CD14-positive monocyte (primary cell): ENCODE measurements around the gene AAGAB. TPM values are rescaled to one million over a fixed set of nuclear protein-coding genes. Genes with fewer than 3 reads are reported as not detected.

Source experiments
- DNase-seq, 3 donors: peaks; one replicate each; pipeline ENCODE4 v3.0.0-alpha.2; 2011 to 2022
- H2AFZ ChIP-seq: 2 replicates; pipeline ENCODE4 v1.6.0; 2012; ENCODE audit warnings: mild to moderate bottlenecking, low read depth, low read length, inconsistent platforms; ENCODE audit not compliant: insufficient read depth, poor library complexity, severe bottlenecking
- H3K27ac ChIP-seq, 2 donors: 1 replicate in 1 of 2; 2 replicates in 1 of 2; pipeline ENCODE4 v1.5.1; 2012 to 2013; ENCODE audit warnings: low read length in 2 of 2, control low read depth in 1 of 2, inconsistent platforms in 1 of 2, low read depth in 1 of 2, mild to moderate bottlenecking in 1 of 2
- H3K27me3 ChIP-seq, 2 donors: one replicate each; pipeline versions ENCODE4 v1.6.0 to v1.6.1; 2011 to 2013; ENCODE audit warnings: low read length in 2 of 2; ENCODE audit not compliant: control insufficient read depth in 2 of 2, insufficient read depth in 2 of 2
- H3K36me3 ChIP-seq, 2 donors: replicated peaks in 1 of 2; 1 replicate in 1 of 2; 2 replicates in 1 of 2; pipeline versions ENCODE4 v1.5.1 to v1.6.1; 2012 to 2013; ENCODE audit warnings: low read length in 2 of 2, control low read depth in 1 of 2, inconsistent platforms in 1 of 2, mild to moderate bottlenecking in 1 of 2; ENCODE audit not compliant: insufficient read depth in 2 of 2, control insufficient read depth in 1 of 2
- H3K4me1 ChIP-seq, 2 donors: 1 replicate in 1 of 2; 2 replicates in 1 of 2; pipeline versions ENCODE4 v1.5.1 to v1.6.1; 2012 to 2013; ENCODE audit warnings: low read length in 2 of 2, control low read depth in 1 of 2, inconsistent platforms in 1 of 2, mild to moderate bottlenecking in 1 of 2, moderate library complexity in 1 of 2; ENCODE audit not compliant: insufficient read depth in 2 of 2, control insufficient read depth in 1 of 2
- H3K4me2 ChIP-seq: replicated peaks from 2 replicates; pipeline ENCODE3; 2012; ENCODE audit warnings: low read length, moderate library complexity, mild to moderate bottlenecking; ENCODE audit not compliant: poor library complexity, severe bottlenecking; ENCODE audit errors: extremely low read depth
- H3K4me3 ChIP-seq, 3 experiments: fragments of 200-600 bp in 1 of 3; sonication (generic) in 1 of 3; replicated peaks in 1 of 3; 1 replicate in 2 of 3; 2 replicates in 1 of 3; pipeline ENCODE4 v1.5.1; 2011 to 2013; ENCODE audit warnings: low read length in 3 of 3, mild to moderate bottlenecking in 3 of 3, control low read depth in 2 of 3, low read depth in 2 of 3, inconsistent platforms in 1 of 3, moderate library complexity in 1 of 3
- H3K79me2 ChIP-seq: 2 replicates; pipeline ENCODE4 v1.6.0; 2012; ENCODE audit warnings: mild to moderate bottlenecking, control low read depth, inconsistent platforms, low read length, moderate library complexity; ENCODE audit not compliant: insufficient read depth
- H3K9ac ChIP-seq: 2 replicates; pipeline ENCODE4 v1.6.0; 2017; ENCODE audit warnings: low read length, mild to moderate bottlenecking; ENCODE audit not compliant: insufficient read depth, poor library complexity, severe bottlenecking
- H3K9me3 ChIP-seq, 2 donors: replicated peaks in 1 of 2; 1 replicate in 1 of 2; 2 replicates in 1 of 2; pipeline versions ENCODE4 v1.5.1 to v1.6.1; 2012 to 2013; ENCODE audit warnings: low read length in 2 of 2, control low read depth in 1 of 2; ENCODE audit not compliant: control insufficient read depth in 1 of 2, insufficient read depth in 1 of 2
- H4K20me1 ChIP-seq: 2 replicates; pipeline ENCODE4 v1.6.0; 2012; ENCODE audit warnings: mild to moderate bottlenecking, low read length, control low read depth, moderate library complexity; ENCODE audit not compliant: insufficient read depth
- H3K27ac Mint-ChIP-seq, 7 donors: one replicate each; pipeline ENCODE4 v1.8.0; 2020; ENCODE audit warnings: mild to moderate bottlenecking in 7 of 7, mixed read lengths in 7 of 7, moderate library complexity in 6 of 7, inconsistent platforms in 2 of 7
- H3K27me3 Mint-ChIP-seq, 3 donors: one replicate each; pipeline ENCODE4 v1.8.0; 2021 to 2022; ENCODE audit warnings: low read depth in 3 of 3, mild to moderate bottlenecking in 3 of 3, mixed read lengths in 3 of 3, moderate library complexity in 3 of 3, inconsistent platforms in 1 of 3
- H3K36me3 Mint-ChIP-seq, 2 donors: one replicate each; pipeline ENCODE4 v1.8.0; 2020; ENCODE audit warnings: mixed read lengths in 2 of 2, inconsistent platforms in 1 of 2, mild to moderate bottlenecking in 1 of 2
- H3K4me1 Mint-ChIP-seq: one replicate; pipeline ENCODE4 v1.8.0; 2020; ENCODE audit warnings: mild to moderate bottlenecking, mixed read lengths
- H3K4me3 Mint-ChIP-seq, 2 donors: one replicate each; pipeline ENCODE4 v1.8.0; 2020; ENCODE audit warnings: mild to moderate bottlenecking in 2 of 2, mixed read lengths in 2 of 2, moderate library complexity in 1 of 2
- H3K9me3 Mint-ChIP-seq, 7 donors: one replicate each; pipeline ENCODE4 v1.8.0; 2020 to 2022; ENCODE audit warnings: mixed read lengths in 7 of 7, mild to moderate bottlenecking in 6 of 7, moderate library complexity in 6 of 7, inconsistent platforms in 2 of 7
- CTCF ChIP-seq: fragments of 200-600 bp; IDR thresholded peaks from one replicate; pipeline ENCODE4 v1.8.0; 2022; ENCODE audit warnings: antibody characterized with exemption, mild to moderate bottlenecking
- WGBS: methylation state at CpG from one replicate; pipeline ENCODE4 v1.1.5; 2013; ENCODE audit warnings: missing lambda C conversion rate; ENCODE audit not compliant: insufficient coverage; 5-methylcytosine and 5-hydroxymethylcytosine counted together
- intact Hi-C, 2 donors: fragments of 100-400 bp; cut with micrococcal nuclease; formaldehyde crosslinking; loops; one replicate each; pipeline versions ENCODE4 v1.15.0 to v1.15.1; 2023
- polyA plus RNA-seq, 3 donors: library from polyadenylated mRNA; depleted of rRNA in 1 of 3; unstranded in 2 of 3; stranded (reverse) in 1 of 3; fragments of 300-500 nt in 2 of 3; fragments of >200 nt in 1 of 3; fragmentation: Illumina TruSeq in 2 of 3; gene quantifications; 1 replicate in 2 of 3; 2 replicates in 1 of 3; pipeline ENCODE4 v1.2.3, GENCODE V29; 2012 to 2021

The AAGAB gene
- polyA plus RNA-seq, 3 donors, result 11.2 to 40.4 (median 30.1) TPM

- Histone ChIP-seq H3K79me2 (no peaks in the 10 kb centered on the region), H3K9ac (no peak overlapping the region), H3K4me3 (no peak overlapping the region), H3K36me3 (no peaks in the 10 kb centered on the region), H3K9me3 (no peaks in the 10 kb centered on the region), H3K4me2 (no peak overlapping the region), H2AFZ (no peak overlapping the region), H3K27me3 (no peaks in the 10 kb centered on the region), H4K20me1 (no peaks in the 10 kb centered on the region), H3K27ac (no peak overlapping the region), H3K4me1 (no peaks in the 10 kb centered on the region)
- intact Hi-C loops, result no loop called here
- Mint-ChIP-seq H3K36me3 (no peaks in the 10 kb centered on the region), H3K4me3 (no peak overlapping the region), H3K27me3 (peaks cover 0 to 1% (median 0%) of the 10 kb centered on the region in 3 donors), H3K27ac (no peak overlapping the region), H3K4me1 (peaks cover 9% of the 10 kb centered on the region), H3K9me3 (no peaks in the 10 kb centered on the region)
- no CpG with 5 or more reads among the region's 1 CpG for WGBS
- no peak for DNase-seq
- no peak for TF ChIP-seq CTCF
Measured at GRCh38 chr15:67296684-67297083, 42.2 kb upstream of the AAGAB start.

GRCh38 chr15:67296188-67296587 is 41.7 kb upstream of the AAGAB start:
- Histone ChIP-seq H3K4me3 (no peak overlapping the region), H3K79me2 (no peaks in the 10 kb centered on the region), H3K27ac (no peak overlapping the region), H3K9me3 (no peaks in the 10 kb centered on the region), H2AFZ (peak overlapping the region; percentile 9), H3K9ac (no peak overlapping the region), H3K36me3 (no peaks in the 10 kb centered on the region), H3K4me1 (no peaks in the 10 kb centered on the region), H3K27me3 (no peaks in the 10 kb centered on the region), H4K20me1 (no peaks in the 10 kb centered on the region), H3K4me2 (no peak overlapping the region)
- peaks cover 9% of the 10 kb centered on the region for H3K4me1 Mint-ChIP-seq
- no peak overlapping the region for H3K4me3 Mint-ChIP-seq
- H3K36me3 Mint-ChIP-seq, result no peaks in the 10 kb centered on the region
- H3K27me3 Mint-ChIP-seq, result peaks cover 0 to 1% (median 0%) of the 10 kb centered on the region in 3 donors
- peak overlapping the region in 1 of 7 donors; percentile 4 for H3K27ac Mint-ChIP-seq
- 94% methylated on average over 5 of the region's 5 CpGs for WGBS
- intact Hi-C loops, result no loop called here
- no peak for TF ChIP-seq CTCF
- H3K9me3 Mint-ChIP-seq, result no peaks in the 10 kb centered on the region
- no peak for DNase-seq
